Measurements from ENCODE around the gene PRKCG.
A peak's percentile ranks its signal among the peaks of the same experiment; 100 is the strongest.
"Not testable (repeated sequence)": the region's sequence is repeated elsewhere in the genome, so short reads cannot be mapped to it uniquely, and the experiment has no call there.

PRKCG gene

DNA sequence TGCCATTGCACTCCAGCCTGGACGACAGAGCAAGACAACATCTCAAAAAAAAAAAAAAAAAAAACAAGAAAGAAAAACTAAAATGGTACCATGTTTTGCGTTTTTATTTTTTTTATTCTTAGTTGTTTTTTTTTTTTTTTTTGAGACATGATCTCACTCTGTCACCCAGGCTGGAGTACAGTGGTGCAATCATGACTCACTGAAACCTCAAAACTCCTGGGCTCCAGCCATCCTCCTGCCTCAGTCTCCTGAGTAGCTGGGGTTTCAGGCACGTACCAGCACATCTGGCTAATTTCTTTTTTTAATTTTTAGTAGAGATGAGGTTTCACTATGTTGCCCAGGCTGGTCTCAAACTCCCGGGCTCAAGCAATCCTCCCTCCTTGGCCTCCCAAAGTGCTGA is 41.1 kb upstream of the PRKCG start:
- not testable (repeated sequence) for H3K27ac ChIP-seq (replicated peaks; ENCODE audit: low read length); H2BK120ac ChIP-seq (ENCODE audit: low read depth, low read length)
- no CpG with 5 or more reads among the region's 4 CpGs for WGBS, 2 donors (ENCODE audit: extremely low coverage in 2 of 2, insufficient read length in 2 of 2, insufficient replicate concordance in 1 of 2)

GRCh38 chr19:53844849-53845246 is 37.1 kb upstream of the PRKCG start:
- no peak overlapping the region for H4K8ac ChIP-seq (ENCODE audit: low read depth, low read length)
- peak overlapping the region; percentile 74 for H2AK5ac ChIP-seq (ENCODE audit: low read depth, low read length)
- no peak overlapping the region for H2BK12ac ChIP-seq (ENCODE audit: low read length)
- H3K9me3 ChIP-seq (replicated peaks in 1 of 2; ENCODE audit: control insufficient read depth in 2 of 2, insufficient read depth in 1 of 2, low read depth in 1 of 2, low read length in 2 of 2): peaks cover 0 to 2% of the 10 kb centered on the region in 2 donors
- no peak overlapping the region for H2BK120ac ChIP-seq (ENCODE audit: low read depth, low read length)
- no peak overlapping the region for H3K27ac ChIP-seq (replicated peaks; ENCODE audit: low read length)
- H3K14ac ChIP-seq (ENCODE audit: low read length): no peak overlapping the region
- no CpG with 5 or more reads among the region's 9 CpGs for WGBS, 2 donors (ENCODE audit: extremely low coverage in 2 of 2, insufficient read length in 2 of 2, insufficient replicate concordance in 1 of 2)
- no peaks in the 10 kb centered on the region for H3K36me3 ChIP-seq (replicated peaks in 1 of 2; ENCODE audit: control insufficient read depth in 2 of 2, insufficient read depth in 2 of 2, low read length in 2 of 2)
- no peak overlapping the region for H3K4me2 ChIP-seq (ENCODE audit: insufficient read depth, low read length, poor library complexity, severe bottlenecking)
- H3K18ac ChIP-seq (ENCODE audit: low read length): no peak overlapping the region
- H3K4me1 ChIP-seq (ENCODE audit: control insufficient read depth in 2 of 2, insufficient read depth in 1 of 2, low read depth in 1 of 2, low read length in 2 of 2): peaks cover 0 to 3% of the 10 kb centered on the region in 2 donors
- peak overlapping the region; percentile 30 for H3K9ac ChIP-seq (ENCODE audit: low read depth, low read length, poor library complexity)
- H3K79me1 ChIP-seq (ENCODE audit: low read depth, low read length): no peaks in the 10 kb centered on the region
- no peak overlapping the region for H4K91ac ChIP-seq (ENCODE audit: low read depth, low read length, poor library complexity)
- H3K4me3 ChIP-seq (ENCODE audit: low read length in 2 of 2): no peak overlapping the region
- no peaks in the 10 kb centered on the region for H3K27me3 ChIP-seq (ENCODE audit: control insufficient read depth in 3 of 3, insufficient read depth in 3 of 3, low read depth in 1 of 3, low read length in 3 of 3)
- H3K23ac ChIP-seq (ENCODE audit: low read depth, low read length, poor library complexity): no peak overlapping the region
- H2BK15ac ChIP-seq (ENCODE audit: low read length): no peak overlapping the region
- H2BK5ac ChIP-seq (ENCODE audit: low read length): no peak overlapping the region
- H2AFZ ChIP-seq (ENCODE audit: low read length): no peak overlapping the region
- no peak overlapping the region for H3K4ac ChIP-seq (ENCODE audit: low read length)
- no peak for DNase-seq (ENCODE audit: low spot score)

More for the DNA sequence above, 41.1 kb upstream of the PRKCG start:
- not testable (repeated sequence) for H3K23ac ChIP-seq (ENCODE audit: low read depth, low read length, poor library complexity); H3K4me2 ChIP-seq (ENCODE audit: insufficient read depth, low read length, poor library complexity, severe bottlenecking); H3K4me1 ChIP-seq (ENCODE audit: control insufficient read depth in 2 of 2, insufficient read depth in 1 of 2, low read depth in 1 of 2, low read length in 2 of 2); DNase-seq (ENCODE audit: low spot score); H2AK5ac ChIP-seq (ENCODE audit: low read depth, low read length); H2AFZ ChIP-seq (ENCODE audit: low read length); H3K79me1 ChIP-seq (ENCODE audit: low read depth, low read length); H4K91ac ChIP-seq (ENCODE audit: low read depth, low read length, poor library complexity); H3K4ac ChIP-seq (ENCODE audit: low read length); H3K36me3 ChIP-seq (replicated peaks in 1 of 2; ENCODE audit: control insufficient read depth in 2 of 2, insufficient read depth in 2 of 2, low read length in 2 of 2); H2BK12ac ChIP-seq (ENCODE audit: low read length); H3K14ac ChIP-seq (ENCODE audit: low read length); H3K9me3 ChIP-seq (replicated peaks in 1 of 2; ENCODE audit: control insufficient read depth in 2 of 2, insufficient read depth in 1 of 2, low read depth in 1 of 2, low read length in 2 of 2); H3K27me3 ChIP-seq (ENCODE audit: control insufficient read depth in 3 of 3, insufficient read depth in 3 of 3, low read depth in 1 of 3, low read length in 3 of 3); H3K4me3 ChIP-seq (ENCODE audit: low read length in 2 of 2); H2BK5ac ChIP-seq (ENCODE audit: low read length); H3K18ac ChIP-seq (ENCODE audit: low read length); H3K9ac ChIP-seq (ENCODE audit: low read depth, low read length, poor library complexity); H4K8ac ChIP-seq (ENCODE audit: low read depth, low read length); H2BK15ac ChIP-seq (ENCODE audit: low read length)

DNA sequence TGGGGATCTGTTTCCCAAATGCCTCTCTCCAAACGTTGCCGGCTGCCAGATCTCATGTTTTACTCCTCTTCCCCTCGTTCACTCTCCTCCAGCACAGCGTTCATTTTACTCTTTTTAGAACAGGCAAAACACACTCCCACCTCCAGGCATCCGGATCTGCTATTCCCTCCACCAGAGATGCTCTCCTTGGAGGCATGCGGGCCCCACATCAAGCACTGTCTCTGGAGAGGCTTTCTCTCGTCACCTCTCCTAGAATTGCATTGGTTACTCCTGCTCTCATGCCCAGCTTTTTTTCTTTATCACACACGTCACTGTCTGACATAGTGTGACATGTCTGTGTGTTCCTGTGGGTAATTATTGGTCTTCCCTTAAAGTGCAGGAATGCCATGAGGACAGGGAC is 34.4 kb upstream of the PRKCG start:
- Histone ChIP-seq H3K27ac (replicated peaks; ENCODE audit: low read length) (no peak overlapping the region), H2AFZ (ENCODE audit: low read length) (no peak overlapping the region), H3K14ac (ENCODE audit: low read length) (no peak overlapping the region), H3K9me3 (replicated peaks in 1 of 2; ENCODE audit: control insufficient read depth in 2 of 2, insufficient read depth in 1 of 2, low read depth in 1 of 2, low read length in 2 of 2) (peaks cover 0 to 2% of the 10 kb centered on the region in 2 donors), H3K4me2 (ENCODE audit: insufficient read depth, low read length, poor library complexity, severe bottlenecking) (no peak overlapping the region), H2BK12ac (ENCODE audit: low read length) (no peak overlapping the region), H3K18ac (ENCODE audit: low read length) (no peak overlapping the region), H2AK5ac (ENCODE audit: low read depth, low read length) (no peak overlapping the region), H2BK5ac (ENCODE audit: low read length) (no peak overlapping the region), H2BK15ac (ENCODE audit: low read length) (no peak overlapping the region), H2BK120ac (ENCODE audit: low read depth, low read length) (no peak overlapping the region), H4K8ac (ENCODE audit: low read depth, low read length) (no peak overlapping the region), H4K91ac (ENCODE audit: low read depth, low read length, poor library complexity) (no peak overlapping the region), H3K9ac (ENCODE audit: low read depth, low read length, poor library complexity) (no peak overlapping the region), H3K36me3 (replicated peaks in 1 of 2; ENCODE audit: control insufficient read depth in 2 of 2, insufficient read depth in 2 of 2, low read length in 2 of 2) (no peaks in the 10 kb centered on the region), H3K4me1 (ENCODE audit: control insufficient read depth in 2 of 2, insufficient read depth in 1 of 2, low read depth in 1 of 2, low read length in 2 of 2) (peaks cover 5 to 8% of the 10 kb centered on the region in 2 donors), H3K4me3 (ENCODE audit: low read length in 2 of 2) (no peak overlapping the region), H3K79me1 (ENCODE audit: low read depth, low read length) (no peaks in the 10 kb centered on the region), H3K23ac (ENCODE audit: low read depth, low read length, poor library complexity) (no peak overlapping the region), H3K27me3 (ENCODE audit: control insufficient read depth in 3 of 3, insufficient read depth in 3 of 3, low read depth in 1 of 3, low read length in 3 of 3) (no peaks in the 10 kb centered on the region), H3K4ac (ENCODE audit: low read length) (no peak overlapping the region)
- WGBS, 2 donors (ENCODE audit: extremely low coverage in 2 of 2, insufficient read length in 2 of 2, insufficient replicate concordance in 1 of 2): no CpG with 5 or more reads among the region's 8 CpGs
- no peak for DNase-seq (ENCODE audit: low spot score)

GRCh38 chr19:53849237-53849676 is 32.7 kb upstream of the PRKCG start:
- H3K4me2 ChIP-seq (ENCODE audit: insufficient read depth, low read length, poor library complexity, severe bottlenecking): no peak overlapping the region
- no peak overlapping the region for H3K9ac ChIP-seq (ENCODE audit: low read depth, low read length, poor library complexity)
- no peaks in the 10 kb centered on the region for H3K79me1 ChIP-seq (ENCODE audit: low read depth, low read length)
- no peak overlapping the region for H3K18ac ChIP-seq (ENCODE audit: low read length)
- no peaks in the 10 kb centered on the region for H3K36me3 ChIP-seq (replicated peaks in 1 of 2; ENCODE audit: control insufficient read depth in 2 of 2, insufficient read depth in 2 of 2, low read length in 2 of 2)
- no peak overlapping the region for H4K91ac ChIP-seq (ENCODE audit: low read depth, low read length, poor library complexity)
- H2AFZ ChIP-seq (ENCODE audit: low read length): no peak overlapping the region
- no peak overlapping the region for H2BK12ac ChIP-seq (ENCODE audit: low read length)
- no peak overlapping the region for H2BK120ac ChIP-seq (ENCODE audit: low read depth, low read length)
- H2BK5ac ChIP-seq (ENCODE audit: low read length): no peak overlapping the region
- H3K14ac ChIP-seq (ENCODE audit: low read length): no peak overlapping the region
- no peak overlapping the region for H3K27ac ChIP-seq (replicated peaks; ENCODE audit: low read length)
- no peak overlapping the region for H3K4me3 ChIP-seq (ENCODE audit: low read length in 2 of 2)
- H3K9me3 ChIP-seq (replicated peaks in 1 of 2; ENCODE audit: control insufficient read depth in 2 of 2, insufficient read depth in 1 of 2, low read depth in 1 of 2, low read length in 2 of 2): peaks cover 0 to 2% of the 10 kb centered on the region in 2 donors
- no peaks in the 10 kb centered on the region for H3K27me3 ChIP-seq (ENCODE audit: control insufficient read depth in 3 of 3, insufficient read depth in 3 of 3, low read depth in 1 of 3, low read length in 3 of 3)
- no peak for DNase-seq (ENCODE audit: low spot score)
- WGBS, 2 donors (ENCODE audit: extremely low coverage in 2 of 2, insufficient read length in 2 of 2, insufficient replicate concordance in 1 of 2): no CpG with 5 or more reads among the region's 11 CpGs
- peaks cover 6 to 11% of the 10 kb centered on the region in 2 donors for H3K4me1 ChIP-seq (ENCODE audit: control insufficient read depth in 2 of 2, insufficient read depth in 1 of 2, low read depth in 1 of 2, low read length in 2 of 2)
- no peak overlapping the region for H4K8ac ChIP-seq (ENCODE audit: low read depth, low read length)
- no peak overlapping the region for H2AK5ac ChIP-seq (ENCODE audit: low read depth, low read length)
- no peak overlapping the region for H3K23ac ChIP-seq (ENCODE audit: low read depth, low read length, poor library complexity)
- H3K4ac ChIP-seq (ENCODE audit: low read length): no peak overlapping the region
- H2BK15ac ChIP-seq (ENCODE audit: low read length): no peak overlapping the region

Measured in neuronal stem cell (in vitro differentiated cells).